Endothelial cell of umbilical vein (primary cell): ENCODE results near the gene SWI5. TPM values are rescaled to one million over a fixed set of nuclear protein-coding genes. Genes with fewer than 3 reads are reported as not detected.

Experiments used
- BruUV-seq: library from RNA; stranded (reverse); fragments of 400-500 nt; replicated peaks from 2 replicates; lab custom pipeline; 2021; lab: Mats Ljungman, UMichigan
- CTCF ChIA-PET: fragments of 300-600, 350-600 bp; sonication (Branson Sonifier 250); formaldehyde crosslinking; loops from one replicate; lab custom pipeline; 2021; ENCODE audit warnings: antibody characterized with exemption, inconsistent platforms; lab: Charles Lee
- POLR2A ChIA-PET: fragments of 300-600, 350-600 bp; sonication (Branson Sonifier 250); formaldehyde crosslinking; loops from one replicate; lab custom pipeline; 2021; ENCODE audit warnings: antibody characterized with exemption, inconsistent platforms; lab: Charles Lee
- DNase-seq: peaks from one replicate; pipeline ENCODE4 v3.0.0-alpha.2; 2011; ENCODE audit warnings: low read depth, low spot score
- FAIRE-seq: peaks from 2 replicates; lab custom pipeline; 2011; peaks lifted over from hg19 to GRCh38; lab: Jason Lieb, UNC
- H2AFZ ChIP-seq: 2 replicates; pipeline ENCODE4 v1.6.0; 2012; ENCODE audit warnings: low read depth, low read length, control low read depth, inconsistent platforms
- H3K27ac ChIP-seq: 2 replicates; pipeline ENCODE4 v1.5.1; 2011; ENCODE audit warnings: low read depth, mild to moderate bottlenecking, control low read depth, low read length, moderate library complexity; ENCODE audit not compliant: insufficient read depth
- H3K27me3 ChIP-seq, 2 experiments: 2 replicates each; pipeline versions ENCODE4 v1.6.0 to v1.6.1; 2011; ENCODE audit warnings: low read length in 2 of 2, mixed read lengths in 1 of 2; ENCODE audit not compliant: control insufficient read depth in 2 of 2, insufficient read depth in 2 of 2
- H3K36me3 ChIP-seq, 2 experiments: 2 replicates in 1 of 2; 3 replicates in 1 of 2; pipeline ENCODE4 v1.5.1; 2011; ENCODE audit warnings: low read length in 2 of 2, mild to moderate bottlenecking in 1 of 2, moderate library complexity in 1 of 2; ENCODE audit not compliant: control insufficient read depth in 2 of 2, insufficient read depth in 2 of 2; ENCODE audit errors: extremely low read depth in 1 of 2
- H3K4me1 ChIP-seq: 3 replicates; pipeline ENCODE4 v1.5.1; 2011; ENCODE audit warnings: mild to moderate bottlenecking, low read length; ENCODE audit not compliant: control insufficient read depth, insufficient read depth; ENCODE audit errors: extremely low read depth
- H3K4me2 ChIP-seq: 2 replicates; pipeline ENCODE4 v1.6.1; 2011; ENCODE audit warnings: low read length, control low read depth, mixed read lengths; ENCODE audit not compliant: insufficient read depth
- H3K4me3 ChIP-seq, 3 experiments: fragments of 200-600 bp in 1 of 3; sonication (generic), shearing (Covaris generic) in 1 of 3; replicated peaks in 1 of 3; 2 replicates each; pipeline ENCODE4 v1.5.1; 2011 to 2016; ENCODE audit warnings: control low read depth in 3 of 3, low read length in 3 of 3, mild to moderate bottlenecking in 2 of 3, inconsistent platforms in 1 of 3, low read depth in 1 of 3, moderate library complexity in 1 of 3; ENCODE audit not compliant: insufficient read depth in 1 of 3
- H3K79me2 ChIP-seq: 2 replicates; pipeline ENCODE4 v1.6.0; 2012; ENCODE audit warnings: low read length, inconsistent platforms; ENCODE audit not compliant: control insufficient read depth, insufficient read depth
- H3K9ac ChIP-seq: replicated peaks from 2 replicates; pipeline ENCODE3; 2011; ENCODE audit warnings: low read length, control low read depth; ENCODE audit not compliant: insufficient read depth; ENCODE audit errors: extremely low read depth
- H3K9me1 ChIP-seq: replicated peaks from 3 replicates; pipeline ENCODE4 v1.6.0; 2011; ENCODE audit warnings: mild to moderate bottlenecking, low read length; ENCODE audit not compliant: control insufficient read depth, insufficient read depth; ENCODE audit errors: extremely low read depth
- H3K9me3 ChIP-seq: replicated peaks from 2 replicates; pipeline ENCODE4 v1.5.1; 2012; ENCODE audit warnings: low read length, inconsistent platforms; ENCODE audit not compliant: control insufficient read depth, insufficient read depth
- H4K20me1 ChIP-seq: replicated peaks from 2 replicates; pipeline ENCODE3; 2011; ENCODE audit warnings: mild to moderate bottlenecking, low read length; ENCODE audit not compliant: control insufficient read depth, insufficient read depth; ENCODE audit errors: extremely low read depth
- EZH2 ChIP-seq: IDR thresholded peaks from 2 replicates; pipeline ENCODE4 v1.6.1; 2012; ENCODE audit warnings: borderline replicate concordance, low read depth, mild to moderate bottlenecking, moderate library complexity, low read length, inconsistent platforms; ENCODE audit not compliant: severe bottlenecking
- FOS ChIP-seq: IDR thresholded peaks from 2 replicates; pipeline ENCODE4 v1.6.1; 2011; ENCODE audit warnings: mild to moderate bottlenecking, low read length, moderate library complexity, borderline replicate concordance; ENCODE audit not compliant: insufficient read depth
- GATA2 ChIP-seq: IDR thresholded peaks from 2 replicates; pipeline ENCODE4 v1.7.0; 2011; ENCODE audit warnings: low read depth, mild to moderate bottlenecking, moderate library complexity, mixed read lengths, low read length; ENCODE audit not compliant: insufficient read length, insufficient read depth
- JUN ChIP-seq: IDR thresholded peaks from 2 replicates; pipeline ENCODE4 v1.6.1; 2011; ENCODE audit warnings: borderline replicate concordance, low read depth; ENCODE audit not compliant: insufficient read length, insufficient read depth
- MYC ChIP-seq: IDR thresholded peaks from one replicate; pipeline ENCODE4 v1.6.1; 2011; ENCODE audit warnings: mild to moderate bottlenecking, low read depth, low read length
- POLR2A ChIP-seq: IDR thresholded peaks from 2 replicates; pipeline ENCODE4 v1.6.1; 2012; ENCODE audit warnings: low read depth, mild to moderate bottlenecking, control low read depth, low read length
- POLR2AphosphoS5 ChIP-seq: IDR thresholded peaks from 2 replicates; pipeline ENCODE4 v1.6.1; 2012; ENCODE audit warnings: low read depth, mild to moderate bottlenecking, control low read depth, low read length, moderate library complexity; ENCODE audit not compliant: insufficient read depth
- dilution Hi-C: fragments of 300-500 bp; cut with MboI; formaldehyde crosslinking; loops from one replicate; pipeline ENCODE4 v1.15.0; 2019; ENCODE audit warnings: low sequenced_read_pairs; ENCODE audit not compliant: extremely low pct_ligation_motif_present
- intact Hi-C: fragments of 100-400 bp; cut with micrococcal nuclease; formaldehyde crosslinking; loops from one replicate; pipeline ENCODE4 v1.10.0; 2022
- polyA plus RNA-seq, 4 experiments: library from polyadenylated mRNA; depleted of rRNA in 3 of 4; stranded (reverse) in 3 of 4; unstranded in 1 of 4; fragments of >200 nt; gene quantifications; 2 replicates each; pipeline versions ENCODE4 v1.2.1 to v1.2.3, GENCODE V29; 2011 to 2012; ENCODE audit warnings: missing spikeins in 1 of 4
- total RNA-seq: library from RNA; stranded (reverse); gene quantifications from 2 replicates; pipeline ENCODE4 v1.2.3, GENCODE V29; 2021
- TF ChIP-seq, protein P1 (sequence below): IDR thresholded peaks from 2 replicates; pipeline ENCODE4 v1.6.1; 2011; ENCODE audit not compliant: insufficient read depth, insufficient read length
- TF ChIP-seq, protein P2 (sequence below), 2 donors: IDR thresholded peaks; 1 replicate in 1 of 2; 2 replicates in 1 of 2; pipeline ENCODE4 v1.5.1; 2011; ENCODE audit warnings: low read length in 2 of 2, mild to moderate bottlenecking in 2 of 2, moderate library complexity in 2 of 2, control low read depth in 1 of 2, inconsistent platforms in 1 of 2, low read depth in 1 of 2; ENCODE audit not compliant: insufficient read depth in 1 of 2; ENCODE audit errors: extremely low read depth in 1 of 2

The SWI5 gene
- total and polyA plus RNA-seq, 2 donors (not counting 3 experiments of a cell fraction or from before 2014, with no cell fraction given) = 21.2 to 58.0 TPM

DNA sequence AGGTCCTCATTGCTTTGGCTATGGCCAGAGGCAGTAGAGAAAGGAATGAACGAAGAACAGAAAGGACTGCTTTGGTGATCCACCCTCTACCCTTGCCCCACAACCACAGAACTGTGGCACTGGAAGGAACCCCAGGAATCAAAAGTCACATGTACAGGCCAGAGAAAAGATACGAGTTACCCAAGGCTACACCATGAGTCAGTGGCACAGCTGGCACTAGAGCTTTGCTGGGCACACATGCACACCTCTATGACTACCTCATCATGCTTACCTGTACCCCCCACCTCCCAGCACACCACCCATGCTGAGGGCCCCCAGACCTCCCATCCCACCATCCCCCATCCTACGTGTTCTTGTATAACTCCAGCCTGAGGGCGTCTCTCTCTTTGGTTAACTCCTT lies 13.4 kb upstream of the SWI5 start:
- no TSS peak for BruUV-seq
- peaks cover 3 to 67% of the 10 kb centered on the region in 2 experiments for H3K36me3 ChIP-seq

More for the DNA sequence above, 13.4 kb upstream of the SWI5 start:
- H2AFZ ChIP-seq = no peak overlapping the region
- no peaks in the 10 kb centered on the region for H4K20me1 ChIP-seq
- no peak overlapping the region for H3K4me2 ChIP-seq
- H3K9me1 ChIP-seq = no peaks in the 10 kb centered on the region
- CTCF ChIA-PET = no interaction called here
- TF ChIP-seq EZH2 (no peak), JUN (no peak), GATA2 (no peak), POLR2AphosphoS5 (no peak), POLR2A (no peak), FOS (no peak), MYC (no peak)
- TF ChIP-seq, protein P1, sequence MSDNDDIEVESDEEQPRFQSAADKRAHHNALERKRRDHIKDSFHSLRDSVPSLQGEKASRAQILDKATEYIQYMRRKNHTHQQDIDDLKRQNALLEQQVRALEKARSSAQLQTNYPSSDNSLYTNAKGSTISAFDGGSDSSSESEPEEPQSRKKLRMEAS = no peak
- TF ChIP-seq, protein P2, sequence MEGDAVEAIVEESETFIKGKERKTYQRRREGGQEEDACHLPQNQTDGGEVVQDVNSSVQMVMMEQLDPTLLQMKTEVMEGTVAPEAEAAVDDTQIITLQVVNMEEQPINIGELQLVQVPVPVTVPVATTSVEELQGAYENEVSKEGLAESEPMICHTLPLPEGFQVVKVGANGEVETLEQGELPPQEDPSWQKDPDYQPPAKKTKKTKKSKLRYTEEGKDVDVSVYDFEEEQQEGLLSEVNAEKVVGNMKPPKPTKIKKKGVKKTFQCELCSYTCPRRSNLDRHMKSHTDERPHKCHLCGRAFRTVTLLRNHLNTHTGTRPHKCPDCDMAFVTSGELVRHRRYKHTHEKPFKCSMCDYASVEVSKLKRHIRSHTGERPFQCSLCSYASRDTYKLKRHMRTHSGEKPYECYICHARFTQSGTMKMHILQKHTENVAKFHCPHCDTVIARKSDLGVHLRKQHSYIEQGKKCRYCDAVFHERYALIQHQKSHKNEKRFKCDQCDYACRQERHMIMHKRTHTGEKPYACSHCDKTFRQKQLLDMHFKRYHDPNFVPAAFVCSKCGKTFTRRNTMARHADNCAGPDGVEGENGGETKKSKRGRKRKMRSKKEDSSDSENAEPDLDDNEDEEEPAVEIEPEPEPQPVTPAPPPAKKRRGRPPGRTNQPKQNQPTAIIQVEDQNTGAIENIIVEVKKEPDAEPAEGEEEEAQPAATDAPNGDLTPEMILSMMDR (IDR thresholded peaks at IDR 0.05; ENCODE audit: extremely low read depth in 1 of 2, insufficient read depth in 1 of 2, low read depth in 1 of 2, low read length in 2 of 2) = no peak
- no peak overlapping the region for H3K27ac ChIP-seq
- H3K9me3 ChIP-seq = no peaks in the 10 kb centered on the region
- H3K4me1 ChIP-seq = no peaks in the 10 kb centered on the region
- DNase-seq (no peak), FAIRE-seq (no peak)
- H3K27me3 ChIP-seq = no peaks in the 10 kb centered on the region
- H3K79me2 ChIP-seq = no peaks in the 10 kb centered on the region
- POLR2A ChIA-PET = interaction anchor here (0.6 to 0.7 kb wide), 2 partner anchors 13 to 332 kb away, joined by 5 to 7 read pairs; no protein-coding TSS in a partner anchor
- intact Hi-C loops (no loop called here), dilution Hi-C loops (no loop called here)
- H3K4me3 ChIP-seq = no peak overlapping the region
- H3K9ac ChIP-seq = no peak overlapping the region
